H1 (cell line): ENCODE measurements around the gene PGBD5. TPM values are rescaled to one million over a fixed set of nuclear protein-coding genes. Genes with fewer than 3 reads are reported as not detected.

Experiments
- CTCF ChIA-PET: fragments of 300-600 bp; sonication (Branson Sonifier 250); formaldehyde crosslinking; loops from one replicate; lab custom pipeline; 2021; ENCODE audit not compliant: partially characterized antibody; lab: Charles Lee
- POLR2A ChIA-PET: fragments of 300-600 bp; sonication (Branson Sonifier 250); formaldehyde crosslinking; loops from one replicate; lab custom pipeline; 2021; ENCODE audit warnings: inconsistent platforms; ENCODE audit not compliant: partially characterized antibody; lab: Charles Lee
- DNase-seq, 2 experiments: peaks; one replicate each; pipeline versions ENCODE4 v3.0.0 to v3.0.0-alpha.2; 2010 to 2022; ENCODE audit warnings: low spot score in 2 of 2, low read depth in 1 of 2, mixed read lengths in 1 of 2
- FAIRE-seq: peaks from 2 replicates; lab custom pipeline; 2011; peaks lifted over from hg19 to GRCh38; lab: Jason Lieb, UNC
- H2AFZ ChIP-seq: 2 replicates; pipeline ENCODE4 v1.8.1; 2012; ENCODE audit warnings: low read length, inconsistent platforms
- H2AK5ac ChIP-seq: 2 replicates; pipeline ENCODE4 v1.6.1; 2013; ENCODE audit warnings: low read depth, low read length
- H2BK120ac ChIP-seq: replicated peaks from 2 replicates; pipeline ENCODE3; 2013; ENCODE audit warnings: low read depth, low read length, inconsistent platforms
- H2BK12ac ChIP-seq: 2 replicates; pipeline ENCODE4 v1.6.1; 2013; ENCODE audit warnings: low read depth, low read length
- H2BK15ac ChIP-seq: 2 replicates; pipeline ENCODE4 v1.6.1; 2013; ENCODE audit warnings: low read length
- H2BK20ac ChIP-seq: 2 replicates; pipeline ENCODE4 v1.6.1; 2013; ENCODE audit warnings: low read length
- H2BK5ac ChIP-seq: 2 replicates; pipeline ENCODE4 v1.6.1; 2013; ENCODE audit warnings: low read depth, low read length
- H3K14ac ChIP-seq: 2 replicates; pipeline ENCODE4 v1.6.1; 2013; ENCODE audit warnings: inconsistent platforms; ENCODE audit not compliant: insufficient read length
- H3K18ac ChIP-seq: 2 replicates; pipeline ENCODE4 v1.6.1; 2013; ENCODE audit warnings: low read length; ENCODE audit errors: extremely low read depth
- H3K23ac ChIP-seq: 2 replicates; pipeline ENCODE4 v1.6.1; 2013; ENCODE audit warnings: inconsistent platforms; ENCODE audit not compliant: insufficient read length
- H3K23me2 ChIP-seq: 2 replicates; pipeline ENCODE4 v1.6.1; 2013; ENCODE audit warnings: low read depth, low read length
- H3K27ac ChIP-seq: 2 replicates; pipeline ENCODE4 v1.6.1; 2011; ENCODE audit warnings: low read depth, low read length, inconsistent platforms
- H3K27me3 ChIP-seq, 4 experiments: replicated peaks in 1 of 4; 1 replicate in 1 of 4; 2 replicates in 3 of 4; pipeline versions ENCODE4 v1.6.1 to v1.8.1; 2011 to 2013; ENCODE audit warnings: low read length in 3 of 4, mild to moderate bottlenecking in 3 of 4, inconsistent platforms in 2 of 4, mixed read lengths in 2 of 4, moderate library complexity in 1 of 4; ENCODE audit not compliant: control insufficient read depth in 3 of 4, insufficient read depth in 3 of 4; ENCODE audit errors: extremely low read depth in 1 of 4
- H3K36me3 ChIP-seq, 4 experiments: 2 replicates each; pipeline versions ENCODE4 v1.6.1 to v1.8.1; 2011 to 2013; ENCODE audit warnings: mild to moderate bottlenecking in 4 of 4, low read length in 3 of 4, moderate library complexity in 2 of 4, control low read depth in 1 of 4, inconsistent platforms in 1 of 4; ENCODE audit not compliant: insufficient read depth in 4 of 4, control insufficient read depth in 2 of 4
- H3K4ac ChIP-seq: replicated peaks from 2 replicates; pipeline ENCODE3; 2013; ENCODE audit warnings: low read length, low read depth, mixed read lengths, inconsistent platforms; ENCODE audit not compliant: insufficient read length
- H3K4me1 ChIP-seq, 4 experiments: replicated peaks in 1 of 4; 1 replicate in 1 of 4; 2 replicates in 3 of 4; pipeline versions ENCODE4 v1.6.1 to v1.8.1; 2011 to 2013; ENCODE audit warnings: low read length in 3 of 4, inconsistent platforms in 2 of 4, mixed read lengths in 1 of 4; ENCODE audit not compliant: insufficient read depth in 4 of 4, control insufficient read depth in 3 of 4
- H3K4me2 ChIP-seq, 2 experiments: 2 replicates each; pipeline versions ENCODE4 v1.6.1 to v1.8.1; 2011 to 2013; ENCODE audit warnings: low read depth in 2 of 2, low read length in 2 of 2, control low read depth in 1 of 2, inconsistent platforms in 1 of 2, mild to moderate bottlenecking in 1 of 2; ENCODE audit not compliant: insufficient read depth in 1 of 2
- H3K4me3 ChIP-seq, 4 experiments: fragments of 200-600, 300-600 bp in 1 of 4; sonication (generic), shearing (Covaris generic), sonication (Bioruptor Twin) in 1 of 4; 2 replicates each; pipeline versions ENCODE4 v1.5.1 to v1.8.1; 2011 to 2016; ENCODE audit warnings: low read length in 4 of 4, low read depth in 3 of 4, control low read depth in 2 of 4, inconsistent platforms in 2 of 4, mild to moderate bottlenecking in 2 of 4, mixed read lengths in 1 of 4, moderate library complexity in 1 of 4; ENCODE audit not compliant: insufficient read depth in 2 of 4; ENCODE audit errors: extremely low read depth in 1 of 4
- H3K56ac ChIP-seq: replicated peaks from 2 replicates; pipeline ENCODE3; 2013; ENCODE audit warnings: low read depth, mild to moderate bottlenecking, mixed read lengths, low read length, inconsistent platforms; ENCODE audit not compliant: insufficient read length
- H3K79me1 ChIP-seq: 2 replicates; pipeline ENCODE4 v1.6.1; 2013; ENCODE audit warnings: low read depth, low read length, control low read depth
- H3K79me2 ChIP-seq, 2 experiments: 2 replicates each; pipeline versions ENCODE4 v1.6.1 to v1.8.1; 2012 to 2013; ENCODE audit warnings: low read length in 2 of 2, mild to moderate bottlenecking in 2 of 2, inconsistent platforms in 1 of 2; ENCODE audit not compliant: insufficient read depth in 2 of 2, control insufficient read depth in 1 of 2
- H3K9ac ChIP-seq, 4 experiments: replicated peaks in 1 of 4; 1 replicate in 1 of 4; 2 replicates in 3 of 4; pipeline versions ENCODE4 v1.6.1 to v1.8.1; 2011 to 2013; ENCODE audit warnings: low read depth in 3 of 4, low read length in 3 of 4, control low read depth in 2 of 4, mild to moderate bottlenecking in 2 of 4, moderate library complexity in 2 of 4, inconsistent platforms in 1 of 4; ENCODE audit errors: extremely low read depth in 1 of 4
- H3K9me3 ChIP-seq, 2 experiments: 2 replicates each; pipeline versions ENCODE4 v1.6.1 to v1.8.1; 2012 to 2013; ENCODE audit warnings: mild to moderate bottlenecking in 2 of 2, moderate library complexity in 2 of 2, control low read depth in 1 of 2, inconsistent platforms in 1 of 2, low read depth in 1 of 2, low read length in 1 of 2, mixed read lengths in 1 of 2; ENCODE audit not compliant: insufficient read depth in 2 of 2
- H4K20me1 ChIP-seq, 2 experiments: replicated peaks in 1 of 2; 2 replicates each; pipeline versions ENCODE3 to v1.8.1; 2011 to 2013; ENCODE audit warnings: inconsistent platforms in 2 of 2, low read length in 2 of 2, mild to moderate bottlenecking in 1 of 2; ENCODE audit not compliant: insufficient read depth in 2 of 2, control insufficient read depth in 1 of 2
- H4K5ac ChIP-seq: 2 replicates; pipeline ENCODE4 v1.6.1; 2013; ENCODE audit warnings: low read length, low read depth, mixed read lengths, inconsistent platforms; ENCODE audit not compliant: insufficient read length
- H4K8ac ChIP-seq: 2 replicates; pipeline ENCODE4 v1.8.0; 2013; ENCODE audit warnings: mild to moderate bottlenecking, moderate library complexity, low read length, inconsistent platforms; ENCODE audit not compliant: insufficient read depth; ENCODE audit errors: extremely low read depth
- H4K91ac ChIP-seq: replicated peaks from 2 replicates; pipeline ENCODE3; 2013; ENCODE audit warnings: low read length, mixed read lengths, inconsistent platforms; ENCODE audit not compliant: insufficient read length
- BCL11A ChIP-seq, 2 experiments: IDR thresholded peaks; one replicate each; pipeline ENCODE4 v1.6.1; 2011; ENCODE audit warnings: low read depth in 2 of 2, low read length in 2 of 2, mild to moderate bottlenecking in 2 of 2
- EP300 ChIP-seq, 2 experiments: IDR thresholded peaks; 1 replicate in 1 of 2; 2 replicates in 1 of 2; pipeline ENCODE4 v1.6.1; 2011 to 2012; ENCODE audit warnings: low read depth in 2 of 2, low read length in 2 of 2, mild to moderate bottlenecking in 2 of 2, borderline replicate concordance in 1 of 2, inconsistent platforms in 1 of 2, moderate library complexity in 1 of 2
- HDAC2 ChIP-seq, 2 experiments: fragments of 300-600 bp in 1 of 2; sonication (generic) in 1 of 2; IDR thresholded peaks; 2 replicates each; pipeline ENCODE4 v1.6.1; 2011 to 2012; ENCODE audit warnings: low read depth in 2 of 2, low read length in 2 of 2, mild to moderate bottlenecking in 2 of 2, moderate library complexity in 2 of 2, borderline replicate concordance in 1 of 2, inconsistent platforms in 1 of 2
- KDM1A ChIP-seq: fragments of 200-600, 300-600 bp; sonication (generic); IDR thresholded peaks from 2 replicates; pipeline ENCODE4 v1.7.1; 2016; ENCODE audit warnings: mild to moderate bottlenecking, low read length, borderline replicate concordance
- MAFK ChIP-seq: IDR thresholded peaks from 2 replicates; pipeline ENCODE4 v1.6.1; 2012; ENCODE audit warnings: low read depth, mild to moderate bottlenecking, improper control_type of control experiment, low read length
- NRF1 ChIP-seq: IDR thresholded peaks from 2 replicates; pipeline ENCODE4 v1.6.1; 2011; ENCODE audit warnings: mild to moderate bottlenecking, low read depth, low read length, improper control_type of control experiment
- POLR2AphosphoS5 ChIP-seq: IDR thresholded peaks from 2 replicates; pipeline ENCODE4 v1.6.1; 2011; ENCODE audit warnings: low read depth, low read length
- RXRA ChIP-seq: IDR thresholded peaks from 2 replicates; pipeline ENCODE4 v1.6.1; 2011; ENCODE audit warnings: low read depth, mild to moderate bottlenecking, low read length, moderate library complexity; ENCODE audit not compliant: insufficient read depth
- SP1 ChIP-seq: IDR thresholded peaks from 2 replicates; pipeline ENCODE4 v1.6.1; 2011; ENCODE audit warnings: low read depth, low read length
- SP2 ChIP-seq: IDR thresholded peaks from 2 replicates; pipeline ENCODE4 v1.6.1; 2012; ENCODE audit warnings: mild to moderate bottlenecking, low read length, inconsistent platforms
- SRF ChIP-seq: IDR thresholded peaks from 2 replicates; pipeline ENCODE4 v1.6.1; 2011; ENCODE audit warnings: mild to moderate bottlenecking, low read depth, low read length, moderate library complexity
- ZNF274 ChIP-seq: IDR thresholded peaks from 2 replicates; pipeline ENCODE4 v1.7.0; 2012; ENCODE audit warnings: low read length, borderline replicate concordance; ENCODE audit errors: extremely low read depth
- WGBS, 2 experiments: shearing (Covaris generic) in 1 of 2; methylation state at CpG; one replicate each; pipeline versions ENCODE4 v1.1.6 to v1.1.7; 2013 to 2015; ENCODE audit warnings: low lambda C conversion rate in 2 of 2, mixed read lengths in 2 of 2, inconsistent platforms in 1 of 2, low coverage in 1 of 2, missing lambda C conversion rate in 1 of 2; ENCODE audit not compliant: insufficient replicate concordance in 2 of 2, insufficient coverage in 1 of 2, insufficient read length in 1 of 2; ENCODE audit errors: extremely low coverage in 1 of 2, missing lambda C conversion rate in 1 of 2; 5-methylcytosine and 5-hydroxymethylcytosine counted together
- polyA plus RNA-seq, 7 experiments: library from polyadenylated mRNA; depleted of rRNA in 3 of 7; stranded (reverse) in 5 of 7; unstranded in 2 of 7; fragments of >200 nt in 5 of 7; fragments of 200-250 nt in 2 of 7; gene quantifications; 1 replicate in 5 of 7; 2 replicates in 1 of 7; 4 replicates in 1 of 7; pipeline versions ENCODE4 v1.2.1 to v1.2.3, GENCODE V29; 2011 to 2013; ENCODE audit warnings: missing spikeins in 2 of 7, mixed read lengths in 2 of 7
- total RNA-seq: library from RNA; stranded (reverse); fragmentation: NEBNext Ultra II Directional; extraction: Animal tissue kit (Norgen Biotek cat#: 25700); gene quantifications from 2 replicates; pipeline ENCODE4 v1.2.1, GENCODE V29; 2021

PGBD5 gene
- total and polyA plus RNA-seq, 2 of the 8 experiments (the other 6 are each of a cell fraction or from before 2014, with no cell fraction given) = 16.3 to 18.4 TPM

GRCh38 chr1:230321341-230321740 lies 104.8 kb downstream of the PGBD5 start:
- no peak for FAIRE-seq
- H2BK12ac ChIP-seq = no peak overlapping the region
- H3K9me3 ChIP-seq = no peaks in the 10 kb centered on the region
- H3K27ac ChIP-seq = no peak overlapping the region
- no peak overlapping the region for H4K5ac ChIP-seq
- no peak overlapping the region for H3K14ac ChIP-seq
- H3K79me1 ChIP-seq = no peaks in the 10 kb centered on the region
- ChIA-PET CTCF (no interaction called here), POLR2A (no interaction called here)
- no peak overlapping the region for H3K4ac ChIP-seq
- DNase-seq = no peak
- WGBS, 2 experiments = 93% methylated on average over 9 of the region's 9 CpGs; no CpG with 5 or more reads in 1 of the 2 experiments
- no peak overlapping the region for H2BK20ac ChIP-seq
- no peaks in the 10 kb centered on the region for H3K79me2 ChIP-seq
- H2BK120ac ChIP-seq = no peak overlapping the region
- no peak overlapping the region for H3K4me3 ChIP-seq
- H4K8ac ChIP-seq = no peak overlapping the region
- no peak overlapping the region for H2AFZ ChIP-seq
- peaks cover 5 to 17% (median 10%) of the 10 kb centered on the region in 4 experiments; a peak in 7 of 8 replicates for H3K36me3 ChIP-seq
- no peak overlapping the region for H3K18ac ChIP-seq
- H3K56ac ChIP-seq = no peak overlapping the region
- no peak overlapping the region for H2BK5ac ChIP-seq
- H3K9ac ChIP-seq = no peak overlapping the region
- no peak overlapping the region for H2BK15ac ChIP-seq
- H3K4me2 ChIP-seq = no peak overlapping the region
- H3K23ac ChIP-seq = no peak overlapping the region
- H3K23me2 ChIP-seq = no peaks in the 10 kb centered on the region
- H3K27me3 ChIP-seq = no peaks in the 10 kb centered on the region
- H2AK5ac ChIP-seq = no peak overlapping the region
- no peaks in the 10 kb centered on the region for H4K20me1 ChIP-seq
- no peak overlapping the region for H4K91ac ChIP-seq
- H3K4me1 ChIP-seq = no peaks in the 10 kb centered on the region
- no peak for TF ChIP-seq SRF
- no peak for TF ChIP-seq ZNF274
- TF ChIP-seq SP1 = no peak
- TF ChIP-seq KDM1A = no peak
- no peak for TF ChIP-seq EP300 (IDR thresholded peaks at IDR 0.05; ENCODE audit: borderline replicate concordance in 1 of 2, low read depth in 2 of 2, low read length in 2 of 2)
- no peak for TF ChIP-seq RXRA
- no peak for TF ChIP-seq POLR2AphosphoS5
- no peak for TF ChIP-seq BCL11A (IDR thresholded peaks at IDR 0.05; ENCODE audit: low read depth in 2 of 2, low read length in 2 of 2)
- no peak for TF ChIP-seq HDAC2 (IDR thresholded peaks at IDR 0.05; ENCODE audit: borderline replicate concordance in 1 of 2, low read depth in 2 of 2, low read length in 2 of 2)
- no peak for TF ChIP-seq NRF1
- no peak for TF ChIP-seq MAFK
- no peak for TF ChIP-seq SP2
